ENCODE data around the gene LRP3.

DNA sequence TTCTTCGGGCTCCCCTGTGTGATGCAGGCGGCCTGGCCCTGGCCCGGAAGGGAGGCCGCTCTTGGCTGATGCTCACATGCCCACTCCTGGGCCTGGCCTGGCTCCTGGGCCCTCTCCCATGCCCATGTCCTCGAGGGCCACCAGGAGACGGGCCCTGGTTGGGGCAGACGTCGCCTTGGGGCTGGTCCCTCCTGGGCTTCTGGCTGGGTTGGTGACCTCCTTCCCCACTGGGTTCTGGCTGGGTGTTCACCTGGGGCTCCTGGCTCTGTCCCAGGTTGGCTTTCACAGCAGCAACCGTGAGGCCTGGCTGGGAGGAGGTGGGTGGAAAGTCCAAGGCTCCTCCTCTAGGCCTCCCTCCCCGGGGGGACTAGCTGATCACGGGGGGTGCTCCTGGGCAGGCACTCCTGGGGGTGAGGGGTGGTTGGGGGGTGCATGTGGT lies 47.0 kb downstream of the LRP3 start:
- TF ChIP-seq ZFP1 (CRISPR knock-in tag; IDR thresholded peaks at IDR 0.05) (no peak), ZNF766 (CRISPR knock-in tag; IDR thresholded peaks at IDR 0.05; ENCODE audit: borderline replicate concordance) (no peak)
